HepG2 (cell line): ENCODE results near the gene FAM181A.

ENCODE experiments used
- E2F5 ChIP-seq: sonication (generic); formaldehyde crosslinking; conservative IDR thresholded peaks from 2 replicates; pipeline ENCODE4 v1.4.0; 2020; ENCODE audit warnings: missing genetic modification reagents
- GLI4 ChIP-seq: sonication (generic); formaldehyde crosslinking; IDR thresholded peaks from 2 replicates; pipeline ENCODE4 v1.5.1; 2020; ENCODE audit warnings: missing genetic modification reagents, mild to moderate bottlenecking, moderate library complexity, borderline replicate concordance
- MZF1 ChIP-seq: sonication (generic); formaldehyde crosslinking; IDR thresholded peaks from 2 replicates; pipeline ENCODE4 v1.8.1; 2023; ENCODE audit warnings: mild to moderate bottlenecking, missing genetic modification reagents, borderline replicate concordance
- POLR2AphosphoS2 ChIP-seq: IDR thresholded peaks from 2 replicates; pipeline ENCODE4 v1.6.1; 2011; ENCODE audit warnings: low read depth, low read length, improper control_type of control experiment
- RBFOX2 ChIP-seq: fragments of 200-400 bp; formaldehyde crosslinking; IDR thresholded peaks from 2 replicates; pipeline ENCODE4 v1.6.1; 2017; ENCODE audit warnings: low read depth, mild to moderate bottlenecking, low read length
- SP2 ChIP-seq: sonication (generic); formaldehyde crosslinking; IDR thresholded peaks from 2 replicates; pipeline ENCODE4 v1.5.1; 2020; ENCODE audit warnings: mild to moderate bottlenecking, missing genetic modification reagents
- ZNF274 ChIP-seq: sonication (generic); formaldehyde crosslinking; IDR thresholded peaks from 2 replicates; pipeline ENCODE4 v1.5.1; 2020; ENCODE audit warnings: mild to moderate bottlenecking, missing genetic modification reagents
- ZNF552 ChIP-seq: sonication (generic); formaldehyde crosslinking; IDR thresholded peaks from 2 replicates; pipeline ENCODE4 v1.9.0; 2022; ENCODE audit warnings: missing genetic modification reagents, mild to moderate bottlenecking, borderline replicate concordance

GRCh38 chr14:93932642-93933041 lies 5.5 kb downstream of the FAM181A start:
- TF ChIP-seq MZF1 (no peak), SP2 (CRISPR knock-in tag) (no peak), E2F5 (no peak), RBFOX2 (no peak), GLI4 (no peak), ZNF552 (CRISPR knock-in tag) (no peak), ZNF274 (CRISPR knock-in tag) (no peak), POLR2AphosphoS2 (no peak)
